BLaER1 treated with 17β-estradiol and CSF1 and Interleukin-3, amounts not matched to agents 10 nM and 100 nM (cell line): ENCODE measurements around the gene REEP2.

Source experiments
- H3K27ac ChIP-seq, 11 experiments: shearing (Covaris generic); formaldehyde crosslinking; 2 replicates each; pipeline ENCODE4 v1.8.1; 2022
- H3K27me3 ChIP-seq, 11 experiments: shearing (Covaris generic); formaldehyde crosslinking; 2 replicates each; pipeline ENCODE4 v1.8.1; 2022
- H3K36me3 ChIP-seq, 11 experiments: shearing (Covaris generic); formaldehyde crosslinking; 2 replicates each; pipeline ENCODE4 v1.8.1; 2022
- H3K4me1 ChIP-seq, 10 experiments: shearing (Covaris generic); formaldehyde crosslinking; 2 replicates each; pipeline ENCODE4 v1.8.1; 2022
- H3K4me2 ChIP-seq, 11 experiments: shearing (Covaris generic); formaldehyde crosslinking; 2 replicates each; pipeline ENCODE4 v1.8.1; 2022
- H3K4me3 ChIP-seq, 10 experiments: shearing (Covaris generic); formaldehyde crosslinking; 2 replicates each; pipeline ENCODE4 v1.8.1; 2022
- H3K9ac ChIP-seq, 11 experiments: shearing (Covaris generic); formaldehyde crosslinking; 2 replicates each; pipeline ENCODE4 v1.8.1; 2022
- H3K9me3 ChIP-seq, 11 experiments: shearing (Covaris generic); formaldehyde crosslinking; replicated peaks in 1 of 11; 2 replicates each; pipeline ENCODE4 v1.8.1; 2022
- H4K20me1 ChIP-seq, 11 experiments: shearing (Covaris generic); formaldehyde crosslinking; 2 replicates each; pipeline ENCODE4 v1.8.1; 2022
- Cebpa-rat ChIP-seq, 11 experiments: shearing (Covaris generic); IDR thresholded peaks; 2 replicates each; pipeline ENCODE4 v1.8.1; 2022

The REEP2 gene

GRCh38 chr5:138476918-138477317, 38.1 kb downstream of the REEP2 start:
- TF ChIP-seq Cebpa-rat (IDR thresholded peaks at IDR 0.05), result no peak
- no peaks in the 10 kb centered on the region for H3K9me3 ChIP-seq
- no peak overlapping the region for H3K9ac ChIP-seq
- H4K20me1 ChIP-seq, result no peaks in the 10 kb centered on the region
- no peak overlapping the region for H3K27ac ChIP-seq
- peaks cover 0 to 9% (median 6%) of the 10 kb centered on the region in 10 experiments; a peak in 11 of 20 replicates for H3K4me1 ChIP-seq
- no peaks in the 10 kb centered on the region for H3K36me3 ChIP-seq
- H3K4me3 ChIP-seq, result no peak overlapping the region
- H3K27me3 ChIP-seq, result no peaks in the 10 kb centered on the region
- peak overlapping the region in 1 of 11 experiments; percentile 49; a peak in 1 of 22 replicates for H3K4me2 ChIP-seq

- no peaks in the 10 kb centered on the region for H3K9me3 ChIP-seq
- H3K27ac ChIP-seq, result no peak overlapping the region
- H3K4me1 ChIP-seq, result peaks cover 0 to 24% (median 17%) of the 10 kb centered on the region in 10 experiments; a peak in 16 of 20 replicates
- TF ChIP-seq Cebpa-rat (IDR thresholded peaks at IDR 0.05), result no peak
- H3K4me2 ChIP-seq, result no peak overlapping the region
- no peaks in the 10 kb centered on the region for H3K27me3 ChIP-seq
- H3K9ac ChIP-seq, result no peak overlapping the region
- H4K20me1 ChIP-seq, result no peaks in the 10 kb centered on the region
- no peaks in the 10 kb centered on the region for H3K36me3 ChIP-seq
- no peak overlapping the region for H3K4me3 ChIP-seq
Measured at GRCh38 chr5:138482638-138483037, 43.8 kb downstream of the REEP2 start.

- Histone ChIP-seq H3K4me1 (peaks cover 25 to 79% (median 63%) of the 10 kb centered on the region in 10 experiments), H3K9ac (no peak overlapping the region), H4K20me1 (no peaks in the 10 kb centered on the region), H3K9me3 (no peaks in the 10 kb centered on the region), H3K36me3 (no peaks in the 10 kb centered on the region), H3K4me2 (peak overlapping the region in 8 of 11 experiments; percentile 35 to 98 (median 81); a peak in 12 of 22 replicates), H3K4me3 (no peak overlapping the region), H3K27ac (peak overlapping the region in 2 of 11 experiments; percentile 65 to 68; a peak in 3 of 22 replicates), H3K27me3 (peaks cover 0 to 8% (median 0%) of the 10 kb centered on the region in 11 experiments; a peak in 2 of 22 replicates)
- TF ChIP-seq Cebpa-rat (IDR thresholded peaks at IDR 0.05), result no peak
Measured at GRCh38 chr5:138488481-138488945, 49.7 kb downstream of the REEP2 start.

- H3K4me2 ChIP-seq, result peak overlapping the region in 5 of 11 experiments; percentile 66 to 98 (median 98); a peak in 10 of 22 replicates
Measured at GRCh38 chr5:138489683-138490061, 50.8 kb downstream of the REEP2 start.

GRCh38 chr5:138490648-138491283, 51.9 kb downstream of the REEP2 start:
- TF ChIP-seq Cebpa-rat (IDR thresholded peaks at IDR 0.05), result no peak
- Histone ChIP-seq H3K9ac (peak overlapping the region in 8 of 11 experiments; percentile 86 to 94 (median 89); a peak in 9 of 22 replicates), H3K4me3 (peak overlapping the region in 6 of 10 experiments; percentile 70 to 86 (median 79); a peak in 9 of 20 replicates), H4K20me1 (no peaks in the 10 kb centered on the region), H3K36me3 (no peaks in the 10 kb centered on the region), H3K9me3 (no peaks in the 10 kb centered on the region), H3K27ac (peak overlapping the region in 2 of 11 experiments; percentile 82 to 92; a peak in 2 of 22 replicates), H3K4me1 (peaks cover 30 to 85% (median 74%) of the 10 kb centered on the region in 10 experiments), H3K27me3 (peaks cover 0 to 8% (median 0%) of the 10 kb centered on the region in 11 experiments; a peak in 2 of 22 replicates), H3K4me2 (peak overlapping the region; percentile 96 to 99 (median 98))

More at GRCh38 chr5:138489683-138490061, 50.8 kb downstream of the REEP2 start:
- Histone ChIP-seq H3K36me3 (no peaks in the 10 kb centered on the region), H3K4me1 (peaks cover 30 to 90% (median 74%) of the 10 kb centered on the region in 10 experiments), H3K9ac (no peak overlapping the region; a peak in 1 of 22 replicates), H3K27me3 (peaks cover 0 to 8% (median 0%) of the 10 kb centered on the region in 11 experiments; a peak in 2 of 22 replicates), H4K20me1 (no peaks in the 10 kb centered on the region), H3K4me3 (no peak overlapping the region), H3K9me3 (no peaks in the 10 kb centered on the region), H3K27ac (no peak overlapping the region)
- no peak for TF ChIP-seq Cebpa-rat (IDR thresholded peaks at IDR 0.05)

GRCh38 chr5:138491284-138491648, 52.4 kb downstream of the REEP2 start:
- Histone ChIP-seq H3K9me3 (no peaks in the 10 kb centered on the region), H3K9ac (peak overlapping the region; percentile 78 to 94 (median 88)), H4K20me1 (no peaks in the 10 kb centered on the region), H3K4me3 (peak overlapping the region; percentile 68 to 86 (median 77); a peak in 18 of 20 replicates), H3K27ac (peak overlapping the region in 9 of 11 experiments; percentile 46 to 92 (median 76); a peak in 15 of 22 replicates), H3K4me1 (peaks cover 30 to 82% (median 71%) of the 10 kb centered on the region in 10 experiments), H3K4me2 (peak overlapping the region; percentile 96 to 99 (median 98)), H3K27me3 (peaks cover 0 to 8% (median 0%) of the 10 kb centered on the region in 11 experiments; a peak in 2 of 22 replicates), H3K36me3 (no peaks in the 10 kb centered on the region)
- TF ChIP-seq Cebpa-rat (IDR thresholded peaks at IDR 0.05), result no peak

- Histone ChIP-seq H3K4me3 (peak overlapping the region; percentile 68 to 86 (median 77)), H3K9ac (peak overlapping the region; percentile 78 to 94 (median 88)), H3K9me3 (no peaks in the 10 kb centered on the region), H3K27me3 (peaks cover 0 to 8% (median 0%) of the 10 kb centered on the region in 11 experiments; a peak in 2 of 22 replicates), H3K4me1 (peaks cover 30 to 75% (median 64%) of the 10 kb centered on the region in 10 experiments), H3K36me3 (no peaks in the 10 kb centered on the region), H3K4me2 (peak overlapping the region; percentile 97 to 99 (median 98)), H3K27ac (peak overlapping the region; percentile 71 to 92 (median 86)), H4K20me1 (no peaks in the 10 kb centered on the region)
- no peak for TF ChIP-seq Cebpa-rat (IDR thresholded peaks at IDR 0.05)
Measured at GRCh38 chr5:138491669-138492559, 53.1 kb downstream of the REEP2 start.

- no peaks in the 10 kb centered on the region for H3K9me3 ChIP-seq
- peaks cover 30 to 68% (median 58%) of the 10 kb centered on the region in 10 experiments for H3K4me1 ChIP-seq
- H3K9ac ChIP-seq, result peak overlapping the region; percentile 78 to 94 (median 88)
- peak overlapping the region; percentile 97 to 99 (median 98) for H3K4me2 ChIP-seq
- no peak for TF ChIP-seq Cebpa-rat (IDR thresholded peaks at IDR 0.05)
- H3K36me3 ChIP-seq, result peaks cover 0 to 1% (median 0%) of the 10 kb centered on the region in 11 experiments; a peak in 1 of 22 replicates
- peak overlapping the region; percentile 68 to 86 (median 77) for H3K4me3 ChIP-seq
- H3K27me3 ChIP-seq, result peaks cover 0 to 8% (median 0%) of the 10 kb centered on the region in 11 experiments; a peak in 2 of 22 replicates
- H3K27ac ChIP-seq, result peak overlapping the region; percentile 71 to 92 (median 86)
- no peaks in the 10 kb centered on the region for H4K20me1 ChIP-seq
Measured at GRCh38 chr5:138492560-138493045, 53.7 kb downstream of the REEP2 start.
